GM23338 (cell line): ENCODE measurements around the gene XKR8. TPM values are rescaled to one million over a fixed set of nuclear protein-coding genes. Genes with fewer than 3 reads are reported as not detected.

Experiments
- ATAC-seq: fragments of 200-7000 bp; cut with Tn5 transposase; 3 replicates; pipeline ENCODE4 v1.9.1; 2020
- DNase-seq: peaks from one replicate; pipeline ENCODE4 v3.0.0-alpha.2; 2015; ENCODE audit warnings: low spot score
- H2AFZ ChIP-seq: fragments of 200-600 bp; sonication (generic); 2 replicates; pipeline ENCODE4 v1.8.0; 2016; ENCODE audit warnings: antibody characterized with exemption, mild to moderate bottlenecking, moderate library complexity
- H3F3A ChIP-seq: fragments of 200-600 bp; sonication (generic); replicated peaks from 2 replicates; pipeline ENCODE4 v1.8.0; 2017; ENCODE audit warnings: antibody characterized with exemption, mixed run types, low read depth
- H3K27ac ChIP-seq: fragments of 200-600 bp; sonication (generic); 2 replicates; pipeline ENCODE4 v1.6.1; 2016; ENCODE audit warnings: low read depth
- H3K27me3 ChIP-seq: fragments of 200-600 bp; sonication (generic); 2 replicates; pipeline ENCODE4 v1.8.0; 2016; ENCODE audit warnings: mild to moderate bottlenecking, mixed run types, moderate library complexity; ENCODE audit not compliant: insufficient read depth
- H3K36me3 ChIP-seq: fragments of 200-600 bp; sonication (generic); 2 replicates; pipeline ENCODE4 v1.8.0; 2016; ENCODE audit warnings: mild to moderate bottlenecking; ENCODE audit not compliant: insufficient read depth
- H3K4me1 ChIP-seq: fragments of 200-600 bp; sonication (generic); 2 replicates; pipeline ENCODE4 v1.8.0; 2016; ENCODE audit warnings: mild to moderate bottlenecking, moderate library complexity; ENCODE audit not compliant: insufficient read depth
- H3K4me2 ChIP-seq: fragments of 200-600 bp; sonication (generic); 2 replicates; pipeline ENCODE4 v1.7.1; 2017; ENCODE audit warnings: mixed run types
- H3K4me3 ChIP-seq: fragments of 200-600 bp; sonication (generic); 2 replicates; pipeline ENCODE4 v1.6.1; 2016; ENCODE audit warnings: mixed run types
- H3K79me2 ChIP-seq: fragments of 200-600 bp; sonication (generic); replicated peaks from 2 replicates; pipeline ENCODE4 v1.8.0; 2017; ENCODE audit warnings: mild to moderate bottlenecking; ENCODE audit not compliant: insufficient read depth
- H3K9me2 ChIP-seq: fragments of 200-600 bp; sonication (generic); 2 replicates; pipeline ENCODE4 v1.8.0; 2017; ENCODE audit not compliant: insufficient read depth
- H4K20me1 ChIP-seq: fragments of 200-600 bp; sonication (generic); replicated peaks from 2 replicates; pipeline ENCODE4 v1.8.0; 2017; ENCODE audit warnings: mild to moderate bottlenecking; ENCODE audit not compliant: insufficient read depth
- H3K27ac Mint-ChIP-seq: 2 replicates; pipeline ENCODE4 v1.8.0; 2020; ENCODE audit warnings: inconsistent platforms, mild to moderate bottlenecking, moderate library complexity, mixed read lengths
- H3K27me3 Mint-ChIP-seq: 3 replicates; pipeline ENCODE4 v1.8.0; 2022; ENCODE audit warnings: low read depth, mild to moderate bottlenecking, moderate library complexity, mixed read lengths, inconsistent platforms; ENCODE audit not compliant: insufficient read depth, poor library complexity
- H3K36me3 Mint-ChIP-seq: 3 replicates; pipeline ENCODE4 v1.8.0; 2021; ENCODE audit warnings: low read depth, mild to moderate bottlenecking, inconsistent platforms, moderate library complexity, mixed read lengths
- H3K4me1 Mint-ChIP-seq: 3 replicates; pipeline ENCODE4 v1.8.0; 2020; ENCODE audit warnings: mild to moderate bottlenecking, inconsistent platforms, mixed read lengths
- H3K4me3 Mint-ChIP-seq: 3 replicates; pipeline ENCODE4 v1.8.0; 2021; ENCODE audit warnings: moderate library complexity, mild to moderate bottlenecking, inconsistent platforms, mixed read lengths
- H3K9me3 Mint-ChIP-seq: 3 replicates; pipeline ENCODE4 v1.8.0; 2020; ENCODE audit warnings: moderate library complexity, mild to moderate bottlenecking, inconsistent platforms, mixed read lengths
- CREB1 ChIP-seq: fragments of 250-450 bp; sonication (Bioruptor Pico); IDR thresholded peaks from 2 replicates; pipeline ENCODE4 v1.5.0; 2020; ENCODE audit warnings: low read depth, mild to moderate bottlenecking, moderate library complexity
- CTCF ChIP-seq, 2 experiments: fragments of 200-600 bp in 1 of 2; sonication (generic) in 1 of 2; conservative IDR thresholded peaks; 2 replicates each; pipeline versions ENCODE4 v1.5.1 to v1.6.1; 2016 to 2017; ENCODE audit warnings: antibody characterized with exemption in 2 of 2, low read depth in 2 of 2, mild to moderate bottlenecking in 2 of 2, moderate library complexity in 1 of 2
- EZH2 ChIP-seq: fragments of 200-600 bp; sonication (generic); IDR thresholded peaks from one replicate; pipeline ENCODE4 v1.8.0; 2017; ENCODE audit warnings: antibody characterized with exemption, mild to moderate bottlenecking, low read depth; ENCODE audit not compliant: unreplicated experiment
- EZH2phosphoT487 ChIP-seq: fragments of 200-600 bp; sonication (generic); IDR thresholded peaks from one replicate; pipeline ENCODE4 v1.8.1; 2018; ENCODE audit warnings: antibody characterized with exemption; ENCODE audit not compliant: unreplicated experiment
- POLR2AphosphoS5 ChIP-seq: IDR thresholded peaks from 2 replicates; pipeline ENCODE4 v1.6.1; 2016; ENCODE audit warnings: antibody characterized with exemption, low read depth
- polyA plus RNA-seq: library from polyadenylated mRNA; unstranded; fragments of >200 nt; fragmentation: Nextera tagmentation; extraction: Ambion mirVana; gene quantifications from 2 replicates; pipeline ENCODE4 v1.2.1, GENCODE V29; 2016
- total RNA-seq: library from RNA; depleted of rRNA; stranded (reverse); fragments of >200 nt; shearing (Covaris generic); gene quantifications from 2 replicates; pipeline ENCODE4 v1.2.3, GENCODE V29; 2014
- TF ChIP-seq, protein P1 (sequence below): fragments of 250-450 bp; sonication (Bioruptor Pico); IDR thresholded peaks from 2 replicates; pipeline ENCODE4 v1.5.0; 2020; ENCODE audit warnings: mild to moderate bottlenecking, moderate library complexity

XKR8 gene
- total and polyA plus RNA-seq, 2 experiments from 2014 or later: 8.2 to 13.1 TPM

- TF ChIP-seq, protein P1, sequence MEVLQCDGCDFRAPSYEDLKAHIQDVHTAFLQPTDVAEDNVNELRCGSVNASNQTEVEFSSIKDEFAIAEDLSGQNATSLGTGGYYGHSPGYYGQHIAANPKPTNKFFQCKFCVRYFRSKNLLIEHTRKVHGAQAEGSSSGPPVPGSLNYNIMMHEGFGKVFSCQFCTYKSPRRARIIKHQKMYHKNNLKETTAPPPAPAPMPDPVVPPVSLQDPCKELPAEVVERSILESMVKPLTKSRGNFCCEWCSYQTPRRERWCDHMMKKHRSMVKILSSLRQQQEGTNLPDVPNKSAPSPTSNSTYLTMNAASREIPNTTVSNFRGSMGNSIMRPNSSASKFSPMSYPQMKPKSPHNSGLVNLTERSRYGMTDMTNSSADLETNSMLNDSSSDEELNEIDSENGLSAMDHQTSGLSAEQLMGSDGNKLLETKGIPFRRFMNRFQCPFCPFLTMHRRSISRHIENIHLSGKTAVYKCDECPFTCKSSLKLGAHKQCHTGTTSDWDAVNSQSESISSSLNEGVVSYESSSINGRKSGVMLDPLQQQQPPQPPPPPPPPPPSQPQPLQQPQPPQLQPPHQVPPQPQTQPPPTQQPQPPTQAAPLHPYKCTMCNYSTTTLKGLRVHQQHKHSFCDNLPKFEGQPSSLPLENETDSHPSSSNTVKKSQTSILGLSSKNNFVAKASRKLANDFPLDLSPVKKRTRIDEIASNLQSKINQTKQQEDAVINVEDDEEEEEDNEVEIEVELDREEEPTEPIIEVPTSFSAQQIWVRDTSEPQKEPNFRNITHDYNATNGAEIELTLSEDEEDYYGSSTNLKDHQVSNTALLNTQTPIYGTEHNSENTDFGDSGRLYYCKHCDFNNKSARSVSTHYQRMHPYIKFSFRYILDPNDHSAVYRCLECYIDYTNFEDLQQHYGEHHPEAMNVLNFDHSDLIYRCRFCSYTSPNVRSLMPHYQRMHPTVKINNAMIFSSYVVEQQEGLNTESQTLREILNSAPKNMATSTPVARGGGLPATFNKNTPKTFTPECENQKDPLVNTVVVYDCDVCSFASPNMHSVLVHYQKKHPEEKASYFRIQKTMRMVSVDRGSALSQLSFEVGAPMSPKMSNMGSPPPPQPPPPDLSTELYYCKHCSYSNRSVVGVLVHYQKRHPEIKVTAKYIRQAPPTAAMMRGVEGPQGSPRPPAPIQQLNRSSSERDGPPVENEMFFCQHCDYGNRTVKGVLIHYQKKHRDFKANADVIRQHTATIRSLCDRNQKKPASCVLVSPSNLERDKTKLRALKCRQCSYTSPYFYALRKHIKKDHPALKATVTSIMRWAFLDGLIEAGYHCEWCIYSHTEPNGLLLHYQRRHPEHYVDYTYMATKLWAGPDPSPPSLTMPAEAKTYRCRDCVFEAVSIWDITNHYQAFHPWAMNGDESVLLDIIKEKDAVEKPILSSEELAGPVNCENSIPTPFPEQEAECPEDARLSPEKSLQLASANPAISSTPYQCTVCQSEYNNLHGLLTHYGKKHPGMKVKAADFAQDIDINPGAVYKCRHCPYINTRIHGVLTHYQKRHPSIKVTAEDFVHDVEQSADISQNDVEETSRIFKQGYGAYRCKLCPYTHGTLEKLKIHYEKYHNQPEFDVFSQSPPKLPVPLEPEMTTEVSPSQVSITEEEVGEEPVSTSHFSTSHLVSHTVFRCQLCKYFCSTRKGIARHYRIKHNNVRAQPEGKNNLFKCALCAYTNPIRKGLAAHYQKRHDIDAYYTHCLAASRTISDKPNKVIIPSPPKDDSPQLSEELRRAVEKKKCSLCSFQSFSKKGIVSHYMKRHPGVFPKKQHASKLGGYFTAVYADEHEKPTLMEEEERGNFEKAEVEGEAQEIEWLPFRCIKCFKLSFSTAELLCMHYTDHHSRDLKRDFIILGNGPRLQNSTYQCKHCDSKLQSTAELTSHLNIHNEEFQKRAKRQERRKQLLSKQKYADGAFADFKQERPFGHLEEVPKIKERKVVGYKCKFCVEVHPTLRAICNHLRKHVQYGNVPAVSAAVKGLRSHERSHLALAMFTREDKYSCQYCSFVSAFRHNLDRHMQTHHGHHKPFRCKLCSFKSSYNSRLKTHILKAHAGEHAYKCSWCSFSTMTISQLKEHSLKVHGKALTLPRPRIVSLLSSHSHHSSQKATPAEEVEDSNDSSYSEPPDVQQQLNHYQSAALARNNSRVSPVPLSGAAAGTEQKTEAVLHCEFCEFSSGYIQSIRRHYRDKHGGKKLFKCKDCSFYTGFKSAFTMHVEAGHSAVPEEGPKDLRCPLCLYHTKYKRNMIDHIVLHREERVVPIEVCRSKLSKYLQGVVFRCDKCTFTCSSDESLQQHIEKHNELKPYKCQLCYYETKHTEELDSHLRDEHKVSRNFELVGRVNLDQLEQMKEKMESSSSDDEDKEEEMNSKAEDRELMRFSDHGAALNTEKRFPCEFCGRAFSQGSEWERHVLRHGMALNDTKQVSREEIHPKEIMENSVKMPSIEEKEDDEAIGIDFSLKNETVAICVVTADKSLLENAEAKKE (CRISPR knock-in tag): no peak
- no peak for TF ChIP-seq POLR2AphosphoS5
- TF ChIP-seq EZH2: no peak
These were observed 28.0 kb upstream of the XKR8 start (continued) for GRCh38 chr1:27931759-27932158.

DNA sequence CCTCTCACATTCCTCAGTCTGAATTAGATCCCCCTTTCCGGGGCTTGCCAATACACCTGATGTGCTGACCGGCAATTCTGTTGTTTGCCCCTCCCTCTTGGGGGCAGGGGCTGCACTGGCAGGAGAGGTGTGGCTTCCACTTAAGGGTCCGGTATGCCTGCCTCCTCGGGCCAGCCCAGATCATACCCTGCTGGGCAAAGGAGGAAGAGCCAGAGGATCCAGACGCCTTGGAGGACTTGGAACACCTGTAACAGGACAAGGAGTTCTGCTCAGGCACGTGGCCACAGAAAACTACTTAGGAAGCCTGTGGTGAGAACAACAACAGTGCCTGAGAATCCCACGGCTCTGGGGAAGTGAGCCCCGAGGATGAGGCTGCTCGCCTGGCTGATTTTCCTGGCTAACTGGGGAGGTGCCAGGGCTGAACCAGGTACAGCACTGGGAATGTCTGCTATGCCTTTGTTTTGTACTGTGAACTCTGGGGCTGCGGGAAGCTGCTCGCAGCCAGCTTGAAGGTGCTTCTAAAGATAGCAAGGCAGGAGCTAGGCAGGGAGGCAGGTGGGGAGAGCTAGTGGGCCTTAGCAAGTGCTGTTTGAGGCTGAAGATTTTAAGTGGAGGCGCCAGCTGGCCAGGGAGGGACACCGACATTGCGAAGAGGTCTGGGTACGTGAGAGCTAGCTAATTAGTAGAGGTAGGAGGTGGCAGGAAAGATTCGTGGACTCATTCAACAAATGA is 24.8 kb upstream of the XKR8 start, which contains the start of gene SMPDL3B:
TSS of gene SMPDL3B (plus strand) at position 183 of the 732 bp plus-strand sequence. CDS start at position 367, 184 bp downstream.
- 0 out of 3 replicates have a peak, but pooled peaks cover 3% of the 10 kb centered on the region for H3K36me3 Mint-ChIP-seq
- peak; percentile 89 for ATAC-seq
- peak within 1 kb of the TSS; percentile 57 for H3K27ac ChIP-seq
- peak within 1 kb of the TSS; percentile 85 for H3K27ac Mint-ChIP-seq
- peaks cover 44% of the 10 kb centered on the region for H3K4me1 Mint-ChIP-seq
- H3K27me3 Mint-ChIP-seq: peaks cover 10% of the 10 kb centered on the region
- H3K4me3 Mint-ChIP-seq: peak within 1 kb of the TSS; percentile 90
- no peaks in the 10 kb centered on the region for H3K9me3 Mint-ChIP-seq
- H3K27me3 ChIP-seq: no peaks in the 10 kb centered on the region
- H3K4me1 ChIP-seq: peaks cover 30% of the 10 kb centered on the region
- DNase-seq: peak; percentile 96
- H4K20me1 ChIP-seq: no peaks in the 10 kb centered on the region
- 0 out of 2 replicates have a peak, but pooled peaks cover 6% of the 10 kb centered on the region for H3K36me3 ChIP-seq
- H3K79me2 ChIP-seq: peaks cover 39% of the 10 kb centered on the region
- peak within 1 kb of the TSS; percentile 64; the same call in 1 of the 2 replicates for H2AFZ ChIP-seq
- H3K4me3 ChIP-seq: peak within 1 kb of the TSS; percentile 69
- no peaks in the 10 kb centered on the region for H3K9me2 ChIP-seq
- peak within 1 kb of the TSS; percentile 91 for H3K4me2 ChIP-seq
- TF ChIP-seq EZH2phosphoT487: no peak
- TF ChIP-seq CREB1: 0 out of 2 replicates have a peak, but pooled peaks have one; percentile 15
- TF ChIP-seq POLR2AphosphoS5: peak; percentile 92
- peak in 1 of 2 experiments; percentile 31; a peak in 2 of 4 replicates for TF ChIP-seq CTCF (conservative IDR thresholded peaks at IDR 0.05; ENCODE audit: low read depth in 2 of 2)
- H3F3A ChIP-seq: peaks cover 21% of the 10 kb centered on the region
